Activated naive CD4-positive, alpha-beta T cell treated with anti-CD3 and anti-CD28 coated beads, Interleukin-2, amount 50 U/mL, for 24 hours (primary cell): ENCODE results near the gene SDHA.
"Not testable (repeated sequence)": the region's sequence is repeated elsewhere in the genome, so short reads cannot be mapped to it uniquely, and the experiment has no call there.

Experiments
- H3K27ac Mint-ChIP-seq: one replicate; pipeline ENCODE4 v1.8.0; 2021; ENCODE audit warnings: mild to moderate bottlenecking, mixed read lengths
- H3K27me3 Mint-ChIP-seq: one replicate; pipeline ENCODE4 v1.8.0; 2021; ENCODE audit warnings: mixed read lengths
- H3K36me3 Mint-ChIP-seq: one replicate; pipeline ENCODE4 v1.8.0; 2021; ENCODE audit warnings: mixed read lengths
- H3K4me1 Mint-ChIP-seq: one replicate; pipeline ENCODE4 v1.8.0; 2021; ENCODE audit warnings: mixed read lengths
- H3K4me3 Mint-ChIP-seq: one replicate; pipeline ENCODE4 v1.8.0; 2021; ENCODE audit warnings: mild to moderate bottlenecking, mixed read lengths
- H3K9me3 Mint-ChIP-seq: one replicate; pipeline ENCODE4 v1.8.0; 2021; ENCODE audit warnings: mixed read lengths

Gene SDHA

GRCh38 chr5:251016-251415 is 32.9 kb downstream of the SDHA start:
- not testable (repeated sequence) for H3K4me3 Mint-ChIP-seq, H3K27ac Mint-ChIP-seq, H3K27me3 Mint-ChIP-seq, H3K9me3 Mint-ChIP-seq, H3K36me3 Mint-ChIP-seq, H3K4me1 Mint-ChIP-seq

- H3K36me3 Mint-ChIP-seq, H3K27ac Mint-ChIP-seq, H3K27me3 Mint-ChIP-seq, H3K9me3 Mint-ChIP-seq, H3K4me1 Mint-ChIP-seq, H3K4me3 Mint-ChIP-seq: not testable (repeated sequence)
Measured at GRCh38 chr5:251538-251937, 33.4 kb downstream of the SDHA start.

DNA sequence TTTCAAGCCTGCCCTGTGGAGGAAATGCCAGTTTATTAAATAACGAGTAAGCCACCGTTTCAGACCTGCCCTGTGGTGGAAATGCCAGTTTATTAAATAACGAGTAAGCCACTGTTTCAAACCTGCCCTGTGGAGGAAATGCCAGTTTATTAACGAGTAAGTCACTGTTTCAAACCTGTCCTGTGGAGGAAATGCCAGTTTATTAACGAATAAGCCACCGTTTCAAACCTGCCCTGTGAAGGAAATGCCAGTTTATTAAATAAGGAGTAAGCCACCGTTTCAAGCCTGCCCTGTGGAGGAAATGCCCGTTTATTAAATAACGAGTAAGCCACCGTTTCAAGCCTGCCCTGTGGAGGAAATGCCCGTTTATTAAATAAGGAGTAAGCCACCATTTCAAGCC is 33.9 kb downstream of the SDHA start:
- not testable (repeated sequence) for H3K27me3 Mint-ChIP-seq, H3K4me1 Mint-ChIP-seq, H3K9me3 Mint-ChIP-seq, H3K36me3 Mint-ChIP-seq, H3K4me3 Mint-ChIP-seq, H3K27ac Mint-ChIP-seq

GRCh38 chr5:252546-252945 is 34.4 kb downstream of the SDHA start:
- no peaks in the 10 kb centered on the region for H3K27me3 Mint-ChIP-seq
- no peak overlapping the region for H3K27ac Mint-ChIP-seq
- peaks cover 1% of the 10 kb centered on the region for H3K36me3 Mint-ChIP-seq
- no peaks in the 10 kb centered on the region for H3K4me1 Mint-ChIP-seq
- H3K9me3 Mint-ChIP-seq = no peaks in the 10 kb centered on the region
- H3K4me3 Mint-ChIP-seq = no peak overlapping the region

DNA sequence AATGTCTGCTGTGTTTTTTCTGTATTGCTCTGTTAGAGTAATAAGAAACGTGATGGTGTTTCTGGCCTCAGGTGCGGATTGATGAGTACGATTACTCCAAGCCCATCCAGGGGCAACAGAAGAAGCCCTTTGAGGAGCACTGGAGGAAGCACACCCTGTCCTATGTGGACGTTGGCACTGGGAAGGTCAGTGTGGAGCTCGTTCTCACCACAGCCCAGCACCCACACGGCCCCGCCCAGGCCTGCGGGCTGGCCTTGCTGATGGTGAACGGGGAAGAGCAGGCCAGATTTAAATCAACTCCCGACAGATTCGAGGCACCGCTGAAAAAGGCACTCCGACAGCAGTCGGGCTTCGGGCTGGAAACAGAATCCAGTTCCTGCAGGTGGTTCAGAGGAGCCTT is 36.2 kb downstream of the SDHA start:
- not testable (repeated sequence) for H3K9me3 Mint-ChIP-seq, H3K36me3 Mint-ChIP-seq, H3K27me3 Mint-ChIP-seq, H3K27ac Mint-ChIP-seq, H3K4me3 Mint-ChIP-seq, H3K4me1 Mint-ChIP-seq

GRCh38 chr5:255116-255515 is 37.0 kb downstream of the SDHA start:
- not testable (repeated sequence) for H3K4me3 Mint-ChIP-seq, H3K27me3 Mint-ChIP-seq, H3K9me3 Mint-ChIP-seq, H3K27ac Mint-ChIP-seq, H3K36me3 Mint-ChIP-seq, H3K4me1 Mint-ChIP-seq

DNA sequence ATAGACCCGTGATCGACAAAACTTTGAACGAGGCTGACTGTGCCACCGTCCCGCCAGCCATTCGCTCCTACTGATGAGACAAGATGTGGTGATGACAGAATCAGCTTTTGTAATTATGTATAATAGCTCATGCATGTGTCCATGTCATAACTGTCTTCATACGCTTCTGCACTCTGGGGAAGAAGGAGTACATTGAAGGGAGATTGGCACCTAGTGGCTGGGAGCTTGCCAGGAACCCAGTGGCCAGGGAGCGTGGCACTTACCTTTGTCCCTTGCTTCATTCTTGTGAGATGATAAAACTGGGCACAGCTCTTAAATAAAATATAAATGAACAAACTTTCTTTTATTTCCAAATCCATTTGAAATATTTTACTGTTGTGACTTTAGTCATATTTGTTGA is 38.2 kb downstream of the SDHA start:
- not testable (repeated sequence) for H3K27ac Mint-ChIP-seq, H3K36me3 Mint-ChIP-seq, H3K9me3 Mint-ChIP-seq, H3K27me3 Mint-ChIP-seq, H3K4me3 Mint-ChIP-seq, H3K4me1 Mint-ChIP-seq

- Mint-ChIP-seq H3K4me1 (no peaks in the 10 kb centered on the region), H3K36me3 (no peaks in the 10 kb centered on the region), H3K4me3 (no peak overlapping the region), H3K27me3 (no peaks in the 10 kb centered on the region), H3K9me3 (no peaks in the 10 kb centered on the region), H3K27ac (no peak overlapping the region)
Measured at GRCh38 chr5:257148-257547, 39.0 kb downstream of the SDHA start.

GRCh38 chr5:263275-263974 is 45.3 kb downstream of the SDHA start:
- H3K4me1 Mint-ChIP-seq, H3K27me3 Mint-ChIP-seq, H3K36me3 Mint-ChIP-seq, H3K9me3 Mint-ChIP-seq, H3K4me3 Mint-ChIP-seq: not testable (repeated sequence)
- H3K27ac Mint-ChIP-seq = peak overlapping the region; percentile 38

- H3K27ac Mint-ChIP-seq = no peak overlapping the region
- peaks cover 5% of the 10 kb centered on the region for H3K36me3 Mint-ChIP-seq
- H3K27me3 Mint-ChIP-seq = no peaks in the 10 kb centered on the region
Measured at GRCh38 chr5:264338-264737, 46.2 kb downstream of the SDHA start.

DNA sequence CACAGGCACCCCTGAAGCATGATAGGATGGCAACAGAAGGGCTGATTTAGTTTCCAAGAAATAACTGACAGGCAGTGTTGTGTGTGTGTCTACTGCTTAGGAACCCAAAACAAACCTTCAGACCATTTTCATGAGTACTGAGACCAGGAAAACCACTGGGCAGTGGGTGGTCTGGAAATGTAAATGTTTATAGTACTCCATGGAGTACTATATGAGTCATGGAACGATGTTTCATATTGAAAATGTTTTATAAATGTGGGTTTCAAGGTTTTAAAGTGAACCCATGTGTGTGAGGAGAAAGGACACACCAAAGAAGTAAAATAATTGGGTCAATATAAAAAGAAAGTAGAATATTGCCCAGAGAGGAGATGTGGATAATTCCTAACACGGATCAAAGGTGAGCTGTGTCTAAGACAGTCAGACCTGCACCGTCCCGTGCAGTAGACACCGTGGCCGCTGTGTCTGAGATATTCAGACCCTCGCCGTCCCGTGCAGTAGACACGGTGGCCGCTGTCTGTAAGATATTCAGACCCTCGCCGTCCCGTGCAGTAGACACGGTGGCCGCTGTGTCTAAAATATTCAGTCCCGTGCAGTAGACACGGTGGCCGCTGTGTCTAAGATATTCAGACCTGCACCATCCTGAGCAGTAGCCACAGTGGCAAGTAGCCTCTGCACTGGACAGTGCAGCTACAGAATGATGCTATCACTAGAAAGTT is 48.3 kb downstream of the SDHA start:
- not testable (repeated sequence) for H3K4me3 Mint-ChIP-seq, H3K36me3 Mint-ChIP-seq, H3K27me3 Mint-ChIP-seq, H3K9me3 Mint-ChIP-seq, H3K27ac Mint-ChIP-seq
- peaks cover 11% of the 10 kb centered on the region for H3K4me1 Mint-ChIP-seq

More at GRCh38 chr5:264338-264737, 46.2 kb downstream of the SDHA start:
- Mint-ChIP-seq H3K9me3 (no peaks in the 10 kb centered on the region), H3K4me1 (no peaks in the 10 kb centered on the region), H3K4me3 (no peak overlapping the region)

DNA sequence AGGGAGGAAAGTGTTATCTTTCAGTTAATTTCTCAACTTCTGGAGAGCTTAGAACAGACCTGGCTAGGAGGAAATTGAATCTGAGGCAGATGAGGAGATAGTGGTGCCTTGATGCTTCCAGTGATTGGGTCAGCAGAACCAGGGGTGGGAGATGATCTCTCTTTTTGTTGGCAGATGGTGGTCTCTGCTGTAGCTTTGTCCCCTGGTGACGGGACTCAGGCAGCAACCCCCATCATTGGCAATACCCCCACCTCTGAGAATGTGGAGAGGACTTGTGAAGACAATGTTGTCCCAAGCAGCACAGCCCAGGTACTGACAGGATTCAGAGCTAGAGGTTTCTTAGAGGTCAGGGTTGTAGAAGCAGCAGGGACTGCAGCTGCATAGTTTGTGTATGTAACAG is 49.6 kb downstream of the SDHA start:
- Mint-ChIP-seq H3K36me3 (peaks cover 3% of the 10 kb centered on the region), H3K27ac (no peak overlapping the region), H3K27me3 (no peaks in the 10 kb centered on the region), H3K4me3 (no peak overlapping the region), H3K9me3 (no peaks in the 10 kb centered on the region), H3K4me1 (peaks cover 11% of the 10 kb centered on the region)

- peaks cover 13% of the 10 kb centered on the region for H3K36me3 Mint-ChIP-seq
- peak overlapping the region; percentile 74 for H3K4me3 Mint-ChIP-seq
- no peaks in the 10 kb centered on the region for H3K27me3 Mint-ChIP-seq
- no peaks in the 10 kb centered on the region for H3K9me3 Mint-ChIP-seq
- H3K27ac Mint-ChIP-seq = peak overlapping the region; percentile 35
- H3K4me1 Mint-ChIP-seq = peaks cover 35% of the 10 kb centered on the region
Measured at GRCh38 chr5:270340-270739, 52.2 kb downstream of the SDHA start.

DNA sequence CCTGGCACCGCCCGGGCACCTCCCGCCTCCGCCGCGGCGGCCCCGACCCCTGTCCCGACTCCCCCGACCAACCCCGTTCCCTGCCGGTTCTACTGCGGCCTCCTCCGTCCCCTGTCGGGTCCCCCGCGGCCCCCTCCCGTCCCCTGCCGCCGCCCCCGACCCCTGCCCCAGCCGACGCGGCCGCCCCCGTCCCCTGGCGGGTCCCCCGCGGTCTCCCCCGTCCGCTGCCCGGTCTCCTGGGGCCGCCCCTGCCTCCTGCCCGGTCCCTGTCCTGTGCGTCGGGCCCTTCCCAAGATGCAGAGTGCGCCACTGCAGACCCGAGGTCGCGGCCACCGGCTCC is 53.7 kb downstream of the SDHA start:
- not testable (repeated sequence) for H3K27me3 Mint-ChIP-seq, H3K36me3 Mint-ChIP-seq, H3K9me3 Mint-ChIP-seq
- peaks cover 38% of the 10 kb centered on the region for H3K4me1 Mint-ChIP-seq
- H3K4me3 Mint-ChIP-seq = peak overlapping the region; percentile 88
- peak overlapping the region; percentile 55 for H3K27ac Mint-ChIP-seq

GRCh38 chr5:273091-273490 is 55.0 kb downstream of the SDHA start:
- not testable (repeated sequence) for H3K36me3 Mint-ChIP-seq

GRCh38 chr5:273491-273890 is 55.4 kb downstream of the SDHA start:
- not testable (repeated sequence) for H3K27me3 Mint-ChIP-seq

More at GRCh38 chr5:273091-273490, 55.0 kb downstream of the SDHA start:
- H3K4me1 Mint-ChIP-seq = peaks cover 38% of the 10 kb centered on the region
- peak overlapping the region; percentile 86 for H3K4me3 Mint-ChIP-seq
- not testable (repeated sequence) for H3K27me3 Mint-ChIP-seq, H3K9me3 Mint-ChIP-seq
- peak overlapping the region; percentile 62 for H3K27ac Mint-ChIP-seq

DNA sequence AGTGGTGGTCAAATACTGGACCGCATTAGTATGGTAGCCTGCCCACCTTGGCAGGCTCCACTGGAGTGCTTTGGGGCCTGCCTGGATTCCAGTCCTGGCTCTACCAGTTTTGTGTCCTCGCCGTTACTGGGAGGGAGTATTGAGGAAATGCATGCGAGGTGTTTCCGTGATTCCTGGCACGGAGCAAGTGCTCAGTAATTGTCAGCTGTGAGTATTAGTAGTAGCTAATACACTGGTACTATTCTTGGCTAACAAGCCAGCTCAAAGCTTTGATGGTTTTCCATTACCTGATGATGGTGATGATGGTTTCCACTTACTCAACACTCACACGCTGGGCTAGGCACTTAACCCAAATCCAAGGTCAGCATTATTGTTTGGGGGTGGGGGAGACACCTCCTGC is 56.2 kb downstream of the SDHA start:
- H3K36me3 Mint-ChIP-seq, H3K27ac Mint-ChIP-seq, H3K27me3 Mint-ChIP-seq, H3K9me3 Mint-ChIP-seq, H3K4me3 Mint-ChIP-seq: not testable (repeated sequence)
- H3K4me1 Mint-ChIP-seq = peaks cover 41% of the 10 kb centered on the region

More at GRCh38 chr5:273491-273890, 55.4 kb downstream of the SDHA start:
- H3K9me3 Mint-ChIP-seq, H3K27ac Mint-ChIP-seq, H3K36me3 Mint-ChIP-seq: not testable (repeated sequence)
- Mint-ChIP-seq H3K4me3 (peak overlapping the region; percentile 86), H3K4me1 (peaks cover 38% of the 10 kb centered on the region)
